Epithelial cell of esophagus (primary cell): ENCODE data around the gene PNMA8B.
A peak's percentile ranks its signal among the peaks of the same experiment; 100 is the strongest.

Experiments used
- DNase-seq: peaks from one replicate; pipeline ENCODE4 v3.0.0; 2010; ENCODE audit warnings: low read depth
- H3K4me3 ChIP-seq: 2 replicates; pipeline ENCODE4 v1.5.1; 2011; ENCODE audit warnings: mild to moderate bottlenecking, low read length, control low read depth
- CTCF ChIP-seq: IDR thresholded peaks from 2 replicates; pipeline ENCODE4 v1.5.1; 2011; ENCODE audit warnings: low read depth, mild to moderate bottlenecking, low read length, control low read depth, inconsistent platforms; ENCODE audit not compliant: insufficient read depth; ENCODE audit errors: missing control alignments

The PNMA8B gene

GRCh38 chr19:46489445-46490272 lies 6.0 kb downstream of the PNMA8B start:
- no peak overlapping the region for H3K4me3 ChIP-seq
- DNase-seq: peak; percentile 29
- TF ChIP-seq CTCF: peak; percentile 11

- no peak overlapping the region for H3K4me3 ChIP-seq
- no peak for DNase-seq
- TF ChIP-seq CTCF: no peak
Measured at GRCh38 chr19:46488551-46488950, 7.1 kb downstream of the PNMA8B start.

GRCh38 chr19:46487802-46488445 lies 7.7 kb downstream of the PNMA8B start:
- peak; percentile 92 for TF ChIP-seq CTCF
- DNase-seq: peak; percentile 65
- H3K4me3 ChIP-seq: peak overlapping the region; percentile 20

- peak overlapping the region; percentile 20 for H3K4me3 ChIP-seq
- no peak for DNase-seq
- no peak for TF ChIP-seq CTCF
Measured at GRCh38 chr19:46487178-46487801, 8.4 kb downstream of the PNMA8B start.

GRCh38 chr19:46486358-46486757 lies 9.3 kb downstream of the PNMA8B start:
- no peak for TF ChIP-seq CTCF
- no peak overlapping the region for H3K4me3 ChIP-seq
- no peak for DNase-seq

- no peak for TF ChIP-seq CTCF
- DNase-seq: no peak
Measured at GRCh38 chr19:46484656-46485055, 11.0 kb downstream of the PNMA8B start.

More at GRCh38 chr19:46484656-46485055, 11.0 kb downstream of the PNMA8B start:
- H3K4me3 ChIP-seq: no peak overlapping the region
